ENCODE data around the gene SMARCB1.

GRCh38 chr22:23828800-23829680 lies 42.3 kb downstream of the SMARCB1 start:
- TF ChIP-seq CTCF (IDR thresholded peaks at IDR 0.05) (no peak), POLR2A (IDR thresholded peaks at IDR 0.05) (no peak)
